ENCODE data around the gene PLCH2.

The PLCH2 gene

DNA sequence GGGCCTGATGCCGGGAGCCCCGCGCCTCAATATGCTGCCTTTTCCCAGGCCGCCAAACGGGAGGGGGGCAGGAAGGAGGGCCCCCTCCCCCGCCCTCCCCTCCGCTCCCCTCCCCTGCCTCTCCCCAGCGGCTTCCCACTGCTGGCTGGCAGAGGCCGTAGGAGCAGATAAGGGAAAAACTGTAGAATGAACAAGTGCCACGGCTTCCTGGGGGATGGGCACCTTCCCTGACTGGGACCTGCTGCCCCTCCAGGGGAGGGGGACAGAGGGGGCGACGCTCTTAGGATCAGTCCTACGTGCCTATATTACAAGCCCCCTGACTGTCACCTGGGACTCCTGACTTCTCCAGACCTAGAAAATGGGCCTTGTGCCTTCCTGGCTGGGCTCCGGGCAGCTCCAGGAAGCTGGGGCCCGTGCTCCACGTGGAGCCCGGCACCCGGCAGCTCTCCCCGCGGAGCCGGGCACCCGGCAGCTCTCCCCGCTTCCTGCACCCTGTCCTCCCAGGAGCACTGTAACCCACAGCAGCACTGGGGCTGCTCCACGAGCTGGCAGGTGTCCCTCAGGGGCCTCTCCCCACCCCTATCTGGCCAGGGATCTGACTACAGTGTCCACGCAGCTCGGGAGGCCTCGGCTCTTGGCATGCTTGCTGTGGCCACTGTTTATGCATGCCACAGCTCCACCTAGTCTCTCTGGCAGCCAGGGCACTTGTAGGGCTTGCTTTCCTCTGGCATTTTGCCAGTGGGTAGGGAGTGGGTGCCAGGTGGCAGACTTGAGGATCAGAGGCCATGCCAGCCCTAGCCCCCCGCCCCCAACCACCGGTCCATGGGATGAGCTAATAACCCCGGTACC, 54.6 kb downstream of the PLCH2 start:
- no peak for DNase-seq (ENCODE audit: low read depth)

- DNase-seq (ENCODE audit: low read depth): no peak
Measured at GRCh38 chr1:2532485-2533160, 56.5 kb downstream of the PLCH2 start.

- DNase-seq (ENCODE audit: low read depth): no peak
Measured at GRCh38 chr1:2533365-2533764, 57.3 kb downstream of the PLCH2 start.

DNA sequence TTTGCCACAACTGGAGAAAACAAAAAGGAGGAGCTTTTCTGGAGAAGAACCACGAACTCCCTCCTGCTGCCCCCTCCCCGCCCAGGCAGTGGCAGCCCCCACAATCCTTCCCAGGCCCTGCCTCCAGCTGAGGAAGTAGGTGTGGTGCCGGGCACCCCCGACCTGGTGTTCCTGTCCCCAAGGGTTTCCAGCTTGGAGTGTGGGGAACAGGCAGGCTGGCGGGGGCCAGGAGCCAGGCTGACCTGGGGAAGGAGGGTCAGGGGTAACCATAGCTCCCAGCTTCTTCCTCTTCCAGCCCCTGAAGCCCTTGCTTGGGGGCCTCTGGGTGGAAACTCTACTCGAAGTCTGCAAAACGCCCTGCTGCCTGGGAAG, 58.2 kb downstream of the PLCH2 start:
- DNase-seq (ENCODE audit: low read depth): no peak

GRCh38 chr1:2534687-2535441, 58.8 kb downstream of the PLCH2 start:
- DNase-seq (ENCODE audit: low read depth): no peak

GRCh38 chr1:2535455-2535854, 59.4 kb downstream of the PLCH2 start:
- no peak for DNase-seq (ENCODE audit: low read depth)

GRCh38 chr1:2535981-2536380, 59.9 kb downstream of the PLCH2 start:
- DNase-seq (ENCODE audit: low read depth): no peak

DNA sequence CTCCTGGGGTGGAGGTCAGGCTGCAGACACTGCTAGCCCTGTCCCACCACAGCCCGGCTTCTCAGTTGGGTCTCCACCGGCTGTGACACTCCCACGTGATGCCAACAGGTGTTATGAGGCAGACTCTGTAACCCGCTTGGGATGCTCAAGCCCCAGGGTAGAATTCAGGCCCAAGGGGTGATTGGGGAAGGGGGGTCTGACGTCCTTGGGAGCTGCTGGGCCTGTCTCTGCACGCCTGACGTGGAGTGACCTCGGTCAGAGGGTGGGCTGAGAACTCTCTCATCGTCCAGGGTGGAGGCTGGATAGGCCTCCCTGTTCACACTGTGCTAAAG, 61.7 kb downstream of the PLCH2 start:
- no peak for DNase-seq (ENCODE audit: low read depth)

- DNase-seq (ENCODE audit: low read depth): no peak
Measured at GRCh38 chr1:2538376-2538775, 62.3 kb downstream of the PLCH2 start.

DNA sequence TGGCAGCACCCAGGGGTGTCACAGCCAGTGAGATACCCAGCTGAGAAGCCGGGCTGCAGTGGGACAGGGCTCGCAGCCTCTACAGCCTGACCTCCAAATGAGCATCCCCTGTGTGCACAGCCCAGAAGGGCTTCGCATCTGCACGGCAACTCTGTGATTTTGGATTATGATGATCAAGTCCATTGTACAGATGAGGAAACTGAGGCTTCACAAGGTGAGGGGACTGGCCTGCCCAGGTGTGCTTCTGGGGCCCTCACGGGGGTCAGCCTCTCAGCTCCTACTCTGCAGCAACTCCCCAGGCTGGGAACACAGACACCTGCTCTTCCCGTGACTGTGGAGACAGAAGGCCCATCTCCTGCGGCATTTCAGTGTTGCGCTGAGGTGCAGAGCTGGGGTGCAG, 62.8 kb downstream of the PLCH2 start:
- no peak for DNase-seq (ENCODE audit: low read depth)

GRCh38 chr1:2539312-2539907, 63.3 kb downstream of the PLCH2 start:
- no peak for DNase-seq (ENCODE audit: low read depth)

DNA sequence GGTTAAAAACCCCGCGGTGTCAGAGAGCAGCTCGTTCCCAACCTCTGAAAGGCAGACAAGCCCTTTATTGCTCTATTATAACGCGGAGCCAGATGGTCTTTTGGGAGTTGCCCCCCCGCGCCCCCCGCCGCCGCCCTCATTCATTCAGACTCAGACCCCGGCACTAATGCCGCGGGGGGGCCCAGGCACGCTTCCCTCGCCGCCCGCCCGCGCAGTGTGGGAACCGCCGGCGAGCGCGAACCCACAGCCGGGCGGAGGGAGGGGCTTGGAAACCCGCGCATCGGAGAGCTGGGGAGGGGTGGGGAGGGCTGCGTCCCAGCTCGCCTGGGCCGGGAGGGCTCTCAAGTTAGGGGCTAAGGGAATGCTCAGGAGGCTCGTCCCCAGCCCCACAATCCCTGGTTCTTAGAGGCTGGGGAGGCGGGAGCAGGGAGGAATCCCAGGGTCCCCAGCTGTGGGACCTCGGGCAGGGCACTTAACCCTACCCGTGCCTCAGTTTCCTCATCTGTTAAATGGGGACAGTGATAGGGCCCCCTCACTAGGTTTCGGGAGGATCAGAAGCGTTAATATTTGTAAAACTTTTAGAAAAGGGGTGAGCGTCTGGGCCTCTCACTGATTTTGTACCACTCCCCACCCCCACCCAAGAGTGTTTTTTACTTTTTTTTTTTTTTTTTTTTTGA, 64.9 kb downstream of the PLCH2 start:
- no peak for DNase-seq (ENCODE audit: low read depth)

GRCh38 chr1:2541619-2542245, 65.6 kb downstream of the PLCH2 start:
- DNase-seq (ENCODE audit: low read depth): no peak

- DNase-seq (ENCODE audit: low read depth): no peak
Measured at GRCh38 chr1:2542246-2542915, 66.3 kb downstream of the PLCH2 start.

GRCh38 chr1:2543543-2544092, 67.5 kb downstream of the PLCH2 start:
- DNase-seq (ENCODE audit: low read depth): no peak

DNA sequence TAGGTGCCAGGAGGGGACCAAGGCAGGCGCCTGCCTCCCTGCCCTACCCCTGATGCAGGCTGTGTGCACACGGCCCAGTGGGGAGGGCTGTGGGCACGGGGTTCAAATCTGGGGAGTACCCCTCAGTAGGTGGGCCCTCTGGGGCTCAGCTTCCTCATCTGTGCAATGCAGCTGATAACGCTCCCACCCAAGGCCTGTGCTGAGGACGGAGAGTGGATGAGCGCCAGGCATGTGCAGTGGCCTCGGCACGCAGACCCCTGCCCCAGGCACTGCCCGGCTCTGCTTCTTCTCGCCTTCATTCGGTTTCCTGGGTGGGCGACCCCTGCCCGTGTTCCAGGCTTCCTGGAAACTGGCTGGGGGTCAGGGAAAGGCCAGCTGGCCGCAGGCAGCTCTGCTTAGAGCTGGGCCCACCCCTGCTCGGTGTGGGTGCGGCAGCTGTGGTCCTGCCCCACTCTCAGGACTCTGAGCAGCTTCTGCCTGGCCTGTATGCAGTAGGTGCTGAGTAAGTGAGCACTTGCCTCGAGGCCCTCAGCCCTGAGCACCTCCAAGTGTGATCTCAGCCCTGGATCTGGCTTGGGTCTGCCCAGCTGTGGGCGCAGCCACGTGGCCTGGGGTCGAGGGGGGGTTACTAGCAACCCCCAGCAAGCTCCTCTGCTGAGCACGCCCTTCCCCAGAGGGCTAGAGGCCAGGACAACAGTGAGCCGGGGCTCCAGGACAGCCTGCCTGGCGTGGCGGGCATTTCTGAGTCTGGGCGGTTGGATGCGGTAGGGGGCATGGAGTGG, 68.2 kb downstream of the PLCH2 start:
- DNase-seq (ENCODE audit: low read depth): no peak

- DNase-seq (ENCODE audit: low read depth): no peak
Measured at GRCh38 chr1:2544875-2545640, 69.0 kb downstream of the PLCH2 start.

- DNase-seq (ENCODE audit: low read depth): no peak
Measured at GRCh38 chr1:2545754-2546514, 69.8 kb downstream of the PLCH2 start.
